ENCODE data around the gene FIP1L1. TPM values are rescaled to one million over a fixed set of nuclear protein-coding genes. Genes with fewer than 3 reads are reported as not detected.

Gene FIP1L1
- total RNA-seq, 2 experiments from 2014 or later = 49.9 to 55.4 TPM

DNA sequence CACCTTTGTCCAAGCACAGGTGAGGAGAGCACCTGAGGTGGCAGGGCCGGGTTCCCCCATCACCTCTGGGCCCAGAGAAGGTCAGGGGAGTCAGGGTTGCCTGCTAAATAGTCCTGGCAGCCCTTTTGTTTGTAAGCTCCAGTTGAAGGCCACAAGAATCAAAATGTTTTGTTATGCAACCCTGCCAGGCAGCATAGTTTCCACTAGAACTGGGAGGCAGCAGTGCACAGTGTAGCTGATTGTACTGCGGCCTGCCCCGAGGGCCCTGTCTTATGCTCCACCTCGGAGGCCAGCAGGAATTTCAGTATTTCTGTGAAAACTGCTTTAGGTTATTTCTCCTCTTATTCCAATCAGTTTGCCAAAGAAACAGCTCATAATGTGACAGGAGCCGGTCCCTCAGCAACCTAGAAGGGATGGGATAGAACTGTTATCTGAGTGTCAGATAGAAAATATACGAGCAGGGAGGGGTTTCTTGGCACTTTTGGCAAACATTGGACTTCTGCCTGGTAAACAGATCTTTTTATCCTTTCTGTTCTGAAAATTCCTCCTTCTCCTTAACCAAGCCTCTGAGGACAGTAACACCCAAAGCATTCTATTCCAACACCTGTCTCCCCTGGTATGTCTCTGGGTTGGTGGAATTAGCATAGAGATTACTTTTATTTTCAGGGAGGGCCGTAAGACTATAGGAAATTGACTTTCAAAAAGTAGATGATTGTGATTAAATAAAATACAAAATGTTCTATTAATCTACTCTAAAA lies 120.2 kb downstream of the FIP1L1 start:
- H3K4me1 Mint-ChIP-seq (ENCODE audit: low read depth) = no peaks in the 10 kb centered on the region
- no peak overlapping the region for H3K27ac Mint-ChIP-seq
- H3K9me3 Mint-ChIP-seq = no peaks in the 10 kb centered on the region
- H3K27me3 Mint-ChIP-seq (ENCODE audit: low read depth) = no peaks in the 10 kb centered on the region
- CTCF ChIA-PET = no interaction called here
- H3K4me3 Mint-ChIP-seq = no peak overlapping the region
- no peaks in the 10 kb centered on the region for H3K36me3 Mint-ChIP-seq (ENCODE audit: low read depth)
- no peak for DNase-seq
- intact Hi-C loops (cut with micrococcal nuclease) = loop anchor here (10.0 kb wide), 1 partner anchor 727 kb away; the partner anchor contains the start of gene PDGFRA

- Mint-ChIP-seq H3K27me3 (ENCODE audit: low read depth) (peaks cover 2% of the 10 kb centered on the region), H3K27ac (no peak overlapping the region), H3K4me1 (ENCODE audit: low read depth) (no peaks in the 10 kb centered on the region), H3K9me3 (no peaks in the 10 kb centered on the region), H3K4me3 (no peak overlapping the region), H3K36me3 (ENCODE audit: low read depth) (no peaks in the 10 kb centered on the region)
- intact Hi-C loops (cut with micrococcal nuclease) = loop anchor here (10.0 kb wide), 1 partner anchor 726 kb away; the partner anchor contains the start of gene PDGFRA
- CTCF ChIA-PET = no interaction called here
- no peak for DNase-seq
Measured at GRCh38 chr4:53498706-53499105, 121.3 kb downstream of the FIP1L1 start.

DNA sequence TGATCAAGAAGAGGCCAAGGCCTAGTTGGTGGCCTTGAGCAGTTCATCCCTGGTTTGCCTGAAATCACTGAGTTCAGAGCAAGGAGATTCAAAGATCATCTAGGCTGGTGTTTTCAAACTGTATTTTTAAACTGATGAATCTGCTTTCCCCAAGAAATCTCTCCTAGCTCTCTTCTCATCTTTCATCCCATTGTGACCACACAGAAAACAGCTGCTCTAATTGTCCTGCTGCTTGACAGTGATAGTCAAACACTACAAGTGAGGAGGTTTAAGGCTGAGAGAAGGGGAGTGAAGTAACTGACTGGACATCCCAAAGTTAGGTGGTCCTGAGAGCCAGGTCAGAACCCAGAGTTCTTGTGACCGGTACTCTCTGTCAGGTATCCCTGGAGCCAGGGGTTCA lies 122.3 kb downstream of the FIP1L1 start:
- intact Hi-C loops (cut with micrococcal nuclease) = loop anchor here (10.0 kb wide), 1 partner anchor 725 kb away; the partner anchor contains the start of gene PDGFRA
- H3K9me3 Mint-ChIP-seq = no peaks in the 10 kb centered on the region
- H3K27me3 Mint-ChIP-seq (ENCODE audit: low read depth) = peaks cover 2% of the 10 kb centered on the region
- H3K4me1 Mint-ChIP-seq (ENCODE audit: low read depth) = no peaks in the 10 kb centered on the region
- H3K27ac Mint-ChIP-seq = no peak overlapping the region
- CTCF ChIA-PET = no interaction called here
- H3K36me3 Mint-ChIP-seq (ENCODE audit: low read depth) = no peaks in the 10 kb centered on the region
- no peak for DNase-seq
- H3K4me3 Mint-ChIP-seq = no peak overlapping the region

DNA sequence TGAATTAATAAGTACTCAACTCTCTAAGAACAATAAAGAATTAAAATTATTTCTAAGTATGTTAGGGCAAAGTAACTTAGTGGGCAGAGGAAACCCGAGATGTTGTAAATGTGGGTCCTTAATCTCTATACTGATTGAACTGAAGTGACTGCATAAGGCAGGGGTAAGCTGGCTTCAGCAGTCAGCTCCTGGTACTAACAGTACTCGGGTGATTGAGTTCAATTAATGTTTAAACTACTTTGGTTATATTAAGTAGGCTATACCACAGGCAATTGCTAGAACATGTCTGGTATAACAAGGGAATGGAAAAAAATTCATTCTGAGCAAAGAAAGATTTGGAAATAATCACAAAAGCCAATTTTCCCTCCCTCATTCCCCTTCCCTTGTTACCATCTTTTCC lies 123.1 kb downstream of the FIP1L1 start:
- H3K27me3 Mint-ChIP-seq (ENCODE audit: low read depth) = peaks cover 3% of the 10 kb centered on the region
- CTCF ChIA-PET = no interaction called here
- no peaks in the 10 kb centered on the region for H3K9me3 Mint-ChIP-seq
- no peak for DNase-seq
- H3K4me1 Mint-ChIP-seq (ENCODE audit: low read depth) = no peaks in the 10 kb centered on the region
- no peaks in the 10 kb centered on the region for H3K36me3 Mint-ChIP-seq (ENCODE audit: low read depth)
- H3K4me3 Mint-ChIP-seq = no peak overlapping the region
- H3K27ac Mint-ChIP-seq = no peak overlapping the region
- intact Hi-C loops (cut with micrococcal nuclease) = no loop called here

DNA sequence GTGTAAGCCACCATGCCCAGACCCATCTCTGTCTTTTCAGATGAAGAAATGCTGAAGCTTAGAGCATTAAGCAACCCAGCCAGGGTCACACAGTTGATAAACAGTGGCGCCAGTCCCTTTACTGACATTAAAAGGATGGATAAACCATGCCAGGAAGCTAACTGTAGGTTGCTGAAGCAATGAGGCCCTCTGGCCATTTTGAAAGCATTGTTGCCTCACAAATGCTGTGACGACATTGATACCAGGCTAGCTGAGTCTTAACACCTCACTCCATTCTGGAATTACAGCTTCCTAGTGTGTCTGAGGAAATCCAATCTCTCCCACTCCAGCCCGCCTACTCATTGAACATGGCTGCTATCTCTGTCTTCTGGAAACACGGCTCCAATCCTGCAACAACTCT lies 124.1 kb downstream of the FIP1L1 start:
- no peaks in the 10 kb centered on the region for H3K36me3 Mint-ChIP-seq (ENCODE audit: low read depth)
- H3K27me3 Mint-ChIP-seq (ENCODE audit: low read depth) = peaks cover 6% of the 10 kb centered on the region
- no peaks in the 10 kb centered on the region for H3K4me1 Mint-ChIP-seq (ENCODE audit: low read depth)
- intact Hi-C loops (cut with micrococcal nuclease) = no loop called here
- H3K4me3 Mint-ChIP-seq = no peak overlapping the region
- H3K27ac Mint-ChIP-seq = no peak overlapping the region
- DNase-seq = no peak
- CTCF ChIA-PET = no interaction called here
- H3K9me3 Mint-ChIP-seq = no peaks in the 10 kb centered on the region

GRCh38 chr4:53502094-53502493 lies 124.7 kb downstream of the FIP1L1 start:
- Mint-ChIP-seq H3K9me3 (no peaks in the 10 kb centered on the region), H3K27ac (no peak overlapping the region), H3K4me1 (ENCODE audit: low read depth) (no peaks in the 10 kb centered on the region), H3K36me3 (ENCODE audit: low read depth) (no peaks in the 10 kb centered on the region), H3K27me3 (ENCODE audit: low read depth) (peaks cover 6% of the 10 kb centered on the region), H3K4me3 (no peak overlapping the region)
- CTCF ChIA-PET = no interaction called here
- intact Hi-C loops (cut with micrococcal nuclease) = no loop called here
- DNase-seq = no peak

- Mint-ChIP-seq H3K27ac (no peak overlapping the region), H3K36me3 (ENCODE audit: low read depth) (no peaks in the 10 kb centered on the region), H3K4me3 (no peak overlapping the region), H3K9me3 (no peaks in the 10 kb centered on the region), H3K4me1 (ENCODE audit: low read depth) (no peaks in the 10 kb centered on the region), H3K27me3 (ENCODE audit: low read depth) (peaks cover 9% of the 10 kb centered on the region)
- DNase-seq = no peak
- CTCF ChIA-PET = interaction anchor here (0.8 to 1.0 kb wide), 2 partner anchors 11 to 15 kb away, joined by 3 read pairs; no protein-coding TSS in a partner anchor
- intact Hi-C loops (cut with micrococcal nuclease) = no loop called here
Measured at GRCh38 chr4:53505947-53506346, 128.5 kb downstream of the FIP1L1 start.

GRCh38 chr4:53507058-53507457 lies 129.6 kb downstream of the FIP1L1 start:
- no peaks in the 10 kb centered on the region for H3K4me1 Mint-ChIP-seq (ENCODE audit: low read depth)
- H3K36me3 Mint-ChIP-seq (ENCODE audit: low read depth) = no peaks in the 10 kb centered on the region
- DNase-seq = no peak
- intact Hi-C loops (cut with micrococcal nuclease) = no loop called here
- CTCF ChIA-PET = no interaction called here
- H3K27ac Mint-ChIP-seq = no peak overlapping the region
- H3K27me3 Mint-ChIP-seq (ENCODE audit: low read depth) = peaks cover 9% of the 10 kb centered on the region
- H3K4me3 Mint-ChIP-seq = no peak overlapping the region
- H3K9me3 Mint-ChIP-seq = no peaks in the 10 kb centered on the region

- H3K27me3 Mint-ChIP-seq (ENCODE audit: low read depth) = peaks cover 9% of the 10 kb centered on the region
- CTCF ChIA-PET = no interaction called here
Measured at GRCh38 chr4:53507671-53508286, 130.3 kb downstream of the FIP1L1 start.

GRCh38 chr4:53508446-53508845 lies 131.0 kb downstream of the FIP1L1 start:
- intact Hi-C loops (cut with micrococcal nuclease) = no loop called here
- CTCF ChIA-PET = no interaction called here
- Mint-ChIP-seq H3K27me3 (ENCODE audit: low read depth) (peaks cover 8% of the 10 kb centered on the region), H3K4me3 (no peak overlapping the region), H3K36me3 (ENCODE audit: low read depth) (no peaks in the 10 kb centered on the region), H3K9me3 (no peaks in the 10 kb centered on the region), H3K4me1 (ENCODE audit: low read depth) (no peaks in the 10 kb centered on the region), H3K27ac (no peak overlapping the region)
- DNase-seq = no peak

More at GRCh38 chr4:53507671-53508286, 130.3 kb downstream of the FIP1L1 start:
- no peaks in the 10 kb centered on the region for H3K36me3 Mint-ChIP-seq (ENCODE audit: low read depth)
- intact Hi-C loops (cut with micrococcal nuclease) = no loop called here
- no peak overlapping the region for H3K27ac Mint-ChIP-seq
- H3K4me3 Mint-ChIP-seq = no peak overlapping the region
- no peaks in the 10 kb centered on the region for H3K4me1 Mint-ChIP-seq (ENCODE audit: low read depth)
- H3K9me3 Mint-ChIP-seq = no peaks in the 10 kb centered on the region
- DNase-seq = no peak

- H3K9me3 Mint-ChIP-seq = no peaks in the 10 kb centered on the region
- DNase-seq = no peak
- CTCF ChIA-PET = interaction anchor here (1.5 kb wide), 1 partner anchor 9 kb away, joined by 4 read pairs; no protein-coding TSS in a partner anchor
- no peak overlapping the region for H3K4me3 Mint-ChIP-seq
- peaks cover 9% of the 10 kb centered on the region for H3K27me3 Mint-ChIP-seq (ENCODE audit: low read depth)
- no peaks in the 10 kb centered on the region for H3K4me1 Mint-ChIP-seq (ENCODE audit: low read depth)
- no peak overlapping the region for H3K27ac Mint-ChIP-seq
- intact Hi-C loops (cut with micrococcal nuclease) = no loop called here
- H3K36me3 Mint-ChIP-seq (ENCODE audit: low read depth) = no peaks in the 10 kb centered on the region
Measured at GRCh38 chr4:53510321-53510720, 132.9 kb downstream of the FIP1L1 start.

Measured in activated naive CD4-positive, alpha-beta T cell treated with anti-CD3 and anti-CD28 coated beads for 36 hours (primary cell).